ENCODE measurements around the gene SRPK3. TPM values are rescaled to one million over a fixed set of nuclear protein-coding genes. Genes with fewer than 3 reads are reported as not detected.
A peak's percentile ranks its signal among the peaks of the same experiment; 100 is the strongest.
"Not testable (repeated sequence)": the region's sequence is repeated elsewhere in the genome, so short reads cannot be mapped to it uniquely, and the experiment has no call there.

Gene SRPK3
- total RNA-seq, 1 donor from 2014 or later = 1.1 TPM

DNA sequence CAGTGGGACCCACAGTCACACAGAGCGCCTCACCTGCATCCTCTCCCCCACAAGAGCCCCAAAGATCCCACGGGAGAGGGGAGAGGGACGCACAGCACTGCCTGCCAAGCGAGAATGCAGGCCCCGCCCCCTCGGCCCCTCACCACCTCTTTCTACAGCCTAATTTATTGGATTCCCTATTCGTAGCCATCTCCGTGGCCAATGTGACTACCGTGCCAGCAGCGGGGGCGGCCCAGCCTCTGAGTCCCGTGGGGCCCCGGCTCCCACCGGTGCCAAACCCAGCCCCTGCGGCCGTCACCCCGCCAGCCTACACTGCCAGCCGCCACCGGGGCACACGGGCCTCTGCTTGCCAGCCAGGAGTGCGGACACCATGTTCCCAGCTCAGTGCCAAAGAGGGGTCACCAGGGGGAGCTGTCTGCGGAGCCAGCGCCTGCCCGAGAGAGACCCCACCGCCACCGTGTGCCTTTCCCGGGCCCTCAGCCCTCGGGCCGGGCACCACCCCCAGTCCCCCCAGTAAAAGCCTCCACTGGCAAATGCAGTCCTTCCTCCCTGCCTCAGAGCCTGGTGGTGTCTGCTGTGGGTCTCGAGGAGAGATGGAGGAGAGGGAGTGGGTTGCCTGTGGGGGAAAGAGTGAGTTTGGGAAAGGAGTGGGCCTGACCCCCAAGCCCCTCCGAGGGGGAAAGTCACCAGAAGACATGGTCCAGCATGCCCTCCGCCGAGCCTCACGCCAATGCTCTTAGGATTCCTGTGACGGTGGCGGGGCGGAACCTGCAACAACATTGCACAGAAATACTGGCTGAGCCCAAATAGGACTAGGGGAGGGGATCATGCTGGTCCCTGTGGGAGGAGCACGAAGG, 36.4 kb upstream of the SRPK3 start:
- DNase-seq (ENCODE audit: low spot score) (no peak), ATAC-seq (no peak)
- intact Hi-C loops (cut with DNase I) = no loop called here

- intact Hi-C loops (cut with DNase I); DNase-seq (ENCODE audit: low spot score); ATAC-seq: not testable (repeated sequence)
Observed at GRCh38 chrX:153745067-153745433, 35.8 kb upstream of the SRPK3 start.

DNA sequence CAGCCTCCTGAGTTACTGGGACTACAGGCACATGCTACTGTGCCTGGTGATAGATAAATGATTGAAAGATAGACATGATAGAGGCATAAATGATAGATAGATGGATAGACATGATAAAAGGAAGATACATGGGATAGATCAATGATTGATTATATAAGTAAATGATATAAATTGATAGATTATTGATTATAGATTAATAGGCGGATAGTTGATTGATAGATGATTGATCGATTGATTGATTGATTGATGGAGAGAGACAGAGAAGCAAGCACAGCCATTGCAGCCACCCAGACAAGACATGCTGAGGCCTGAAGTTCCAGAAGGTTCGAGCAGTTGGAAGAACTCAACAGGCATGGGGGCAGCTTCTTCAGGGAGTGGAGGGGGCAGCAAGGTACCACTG, 34.5 kb upstream of the SRPK3 start:
- no peak for DNase-seq (ENCODE audit: low spot score)
- intact Hi-C loops (cut with DNase I) = no loop called here
- ATAC-seq = no peak

DNA sequence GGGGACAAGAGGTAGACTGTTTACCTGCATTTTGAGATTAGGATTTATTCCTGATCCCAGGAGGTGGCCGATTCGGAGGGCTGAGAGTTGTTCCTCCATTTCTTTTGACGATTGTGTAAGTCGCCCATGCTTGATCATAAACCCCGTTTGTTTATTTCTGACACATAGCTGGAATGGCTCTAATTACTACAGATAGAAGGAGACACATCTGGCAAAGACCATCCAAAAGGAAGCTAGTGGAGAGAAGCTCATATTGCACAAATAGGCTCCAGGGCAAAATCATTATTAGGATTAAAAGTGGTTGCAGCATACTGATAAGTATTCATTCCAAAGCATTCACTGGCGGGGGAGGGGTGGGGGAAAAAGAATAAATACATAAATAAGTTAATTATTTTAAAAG, 33.9 kb upstream of the SRPK3 start:
- DNase-seq (ENCODE audit: low spot score); intact Hi-C loops (cut with DNase I); ATAC-seq: not testable (repeated sequence)

DNA sequence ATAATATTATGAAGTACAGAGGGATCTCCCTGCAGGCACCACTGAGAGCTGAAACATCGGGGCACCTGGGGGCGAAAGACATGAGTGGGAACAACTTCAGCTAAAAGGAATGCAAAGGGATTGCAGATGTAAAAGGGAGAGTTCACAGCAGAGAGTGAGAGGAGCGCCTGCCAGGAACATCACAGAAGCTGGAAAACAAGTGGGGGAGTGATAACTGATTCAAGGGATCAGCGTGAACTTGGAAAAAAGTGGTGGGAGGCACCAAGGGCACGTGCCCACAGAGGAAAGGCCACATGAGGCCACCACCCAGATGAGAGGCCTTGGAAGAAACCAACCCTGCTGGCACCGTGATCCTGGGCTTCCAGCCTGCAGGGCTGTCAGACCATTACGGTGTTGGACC, 31.8 kb upstream of the SRPK3 start:
- ATAC-seq; DNase-seq (ENCODE audit: low spot score); intact Hi-C loops (cut with DNase I): not testable (repeated sequence)

GRCh38 chrX:153750127-153750774, 30.6 kb upstream of the SRPK3 start:
- intact Hi-C loops (cut with DNase I) = no loop called here
- ATAC-seq (no peak), DNase-seq (ENCODE audit: low spot score) (no peak)

DNA sequence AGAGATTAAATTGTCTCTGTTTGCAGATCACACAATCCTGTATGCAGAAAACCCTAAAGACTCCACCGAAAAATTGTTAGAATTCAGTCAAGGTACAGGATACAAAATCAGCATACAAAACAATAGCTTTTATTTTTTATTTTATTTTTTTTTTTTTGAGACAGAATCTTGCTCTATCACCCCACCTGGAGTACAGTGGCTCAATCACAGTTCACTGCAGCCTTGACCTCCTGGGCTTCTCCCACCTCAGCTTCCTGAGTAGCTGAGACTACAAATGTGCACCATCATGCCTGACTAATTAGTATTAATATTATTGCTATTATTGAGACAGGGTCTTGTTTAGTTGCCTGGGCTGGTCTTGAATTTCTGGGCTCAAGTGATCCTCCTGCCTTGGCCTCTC, 25.7 kb upstream of the SRPK3 start:
- ATAC-seq (no peak), DNase-seq (ENCODE audit: low spot score) (no peak)
- intact Hi-C loops (cut with DNase I) = no loop called here

DNA sequence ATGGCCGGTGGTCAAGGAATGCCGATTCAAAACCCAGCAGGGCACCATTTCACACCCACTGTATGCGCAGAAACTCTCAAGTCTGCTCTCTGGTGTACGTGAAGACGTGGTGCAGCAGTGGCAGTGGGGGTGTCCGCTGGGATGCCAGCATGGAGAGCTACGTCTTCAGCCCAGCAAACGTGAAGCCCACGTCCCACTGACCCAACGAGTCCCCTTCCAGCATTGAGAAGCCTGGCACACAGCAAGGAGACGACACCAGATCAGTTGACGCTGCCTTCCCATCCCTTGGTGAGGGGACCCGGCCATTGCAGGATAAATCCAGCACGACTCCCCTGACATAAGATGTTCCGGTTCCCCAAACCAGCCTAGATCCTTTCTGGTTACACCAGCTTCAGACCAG, 19.0 kb upstream of the SRPK3 start:
- DNase-seq (ENCODE audit: low spot score) = peak; percentile 45
- intact Hi-C loops (cut with DNase I) = no loop called here
- ATAC-seq = no peak

GRCh38 chrX:153762626-153763173, 18.1 kb upstream of the SRPK3 start:
- no peak for ATAC-seq
- peak; percentile 51 for DNase-seq (ENCODE audit: low spot score)
- intact Hi-C loops (cut with DNase I) = no loop called here

GRCh38 chrX:153763298-153763932, 17.4 kb upstream of the SRPK3 start:
- intact Hi-C loops (cut with DNase I) = no loop called here
- DNase-seq (ENCODE audit: low spot score) (peak; percentile 60), ATAC-seq (no peak)

DNA sequence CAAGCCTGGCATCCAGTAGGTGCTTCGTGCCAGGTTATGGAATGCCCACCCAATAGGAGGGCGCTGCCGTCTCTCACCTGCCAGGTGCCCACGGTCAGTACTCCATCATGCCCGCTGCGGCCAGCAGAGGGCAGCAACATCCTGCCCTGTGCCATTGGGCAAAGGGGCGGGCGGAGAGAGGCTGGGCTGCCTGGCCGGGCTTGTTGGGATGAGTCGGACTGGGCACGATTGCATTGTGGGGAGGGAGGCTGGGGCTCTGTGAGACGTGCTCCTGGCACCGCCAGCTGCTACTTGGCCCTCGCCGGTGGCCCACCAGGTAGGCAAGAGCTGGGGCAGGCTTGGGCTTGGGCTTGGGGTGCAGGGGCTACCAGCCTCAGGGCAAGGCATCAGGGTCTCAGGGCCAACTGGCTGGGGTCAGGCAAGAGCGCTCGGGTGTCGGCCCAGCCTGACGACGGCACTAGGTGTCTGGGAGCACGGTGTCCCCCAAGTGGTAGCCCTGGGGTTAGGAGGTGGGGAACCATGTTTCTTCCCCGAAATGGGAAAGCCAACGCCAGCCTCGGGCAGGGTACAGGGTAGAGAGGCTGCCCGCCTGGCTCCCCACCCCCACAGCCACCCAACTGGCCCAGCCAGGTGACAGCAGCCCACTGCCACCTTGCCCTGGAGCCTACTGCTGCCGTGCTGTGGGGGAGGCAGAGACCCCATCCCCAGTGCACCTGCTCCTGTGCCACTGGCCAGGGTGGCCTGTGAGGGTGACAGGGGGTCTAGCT, 16.7 kb upstream of the SRPK3 start, which contains the start of gene PLXNB3:
Gene PLXNB3 (plus strand): TSS at position 261 of the 767 bp plus-strand sequence. CDS start 1,287 bp downstream, outside the sequence.
- peak; percentile 76 for ATAC-seq
- intact Hi-C loops (cut with DNase I) = no loop called here
- DNase-seq (ENCODE audit: low spot score) = peak; percentile 90

DNA sequence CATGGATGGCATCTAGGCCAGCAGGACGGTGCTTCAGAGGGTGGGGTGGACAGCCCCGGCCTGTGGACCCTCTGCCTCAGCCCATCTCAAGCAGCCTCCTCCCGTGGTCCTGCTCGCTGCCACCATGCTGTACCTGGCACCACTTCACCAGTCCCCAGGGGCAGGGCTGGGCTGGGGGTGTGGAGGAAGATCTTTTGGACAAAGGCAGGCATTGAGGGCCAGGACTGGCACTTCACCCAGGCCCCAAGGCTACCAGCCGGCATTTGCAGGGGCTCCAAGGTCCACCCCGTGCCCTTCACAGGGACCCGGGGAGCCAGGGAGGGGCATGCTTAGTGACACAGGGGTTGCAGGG, 16.1 kb upstream of the SRPK3 start:
- intact Hi-C loops (cut with DNase I) = loop anchor here (5.0 kb wide), 1 partner anchor 188 kb away; no protein-coding TSS in a partner anchor
- ATAC-seq (no peak), DNase-seq (ENCODE audit: low spot score) (no peak)

DNA sequence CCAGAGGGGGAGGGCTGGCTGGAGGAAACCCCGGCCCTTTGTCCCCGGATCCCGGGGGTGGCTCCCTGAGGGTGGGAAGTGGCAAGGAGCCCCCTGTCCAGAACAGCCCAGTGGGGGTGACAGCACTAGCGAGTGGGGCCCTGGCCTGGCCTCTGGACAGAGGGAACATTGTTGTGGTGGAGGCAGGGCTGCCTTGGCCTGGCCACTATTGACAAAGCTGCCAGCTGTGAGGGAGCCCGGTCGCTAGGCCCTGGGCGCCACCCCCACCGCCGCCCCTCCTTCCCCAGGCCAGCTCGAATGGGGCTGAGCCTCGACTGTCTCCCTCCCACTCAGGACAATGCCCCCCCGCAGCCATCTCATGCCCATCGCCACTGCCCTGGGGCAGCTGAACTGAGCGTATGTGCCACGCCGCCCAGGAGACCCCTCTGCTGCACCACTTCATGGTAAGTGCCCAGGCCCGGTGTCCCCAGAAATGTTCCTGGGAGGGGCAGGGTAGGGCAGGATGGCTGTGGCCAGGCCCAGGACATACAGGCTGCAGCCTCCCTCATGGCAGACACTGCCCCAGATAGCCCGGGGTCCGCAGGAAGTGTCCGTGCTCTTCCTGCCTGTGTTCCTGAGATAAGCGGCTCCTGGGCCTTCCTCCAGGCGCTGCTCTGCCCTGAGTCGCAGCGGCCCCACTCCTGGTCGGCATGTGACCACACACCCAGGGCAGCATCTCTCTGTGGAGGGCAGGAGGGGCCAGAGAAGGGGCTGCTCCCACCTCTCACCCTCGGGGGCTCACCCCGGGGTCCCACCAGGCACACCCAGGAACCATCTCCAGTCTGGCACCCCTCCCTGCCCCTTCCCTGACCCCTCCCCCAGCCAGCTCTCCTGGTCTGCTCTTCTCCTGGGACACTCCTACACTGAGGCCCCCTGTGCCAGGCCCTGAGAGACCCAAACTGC, 15.4 kb upstream of the SRPK3 start:
- intact Hi-C loops (cut with DNase I) = loop anchor here (5.0 kb wide), 1 partner anchor 187 kb away; no protein-coding TSS in a partner anchor
- ATAC-seq (peak; percentile 75), DNase-seq (ENCODE audit: low spot score) (peak; percentile 77)

DNA sequence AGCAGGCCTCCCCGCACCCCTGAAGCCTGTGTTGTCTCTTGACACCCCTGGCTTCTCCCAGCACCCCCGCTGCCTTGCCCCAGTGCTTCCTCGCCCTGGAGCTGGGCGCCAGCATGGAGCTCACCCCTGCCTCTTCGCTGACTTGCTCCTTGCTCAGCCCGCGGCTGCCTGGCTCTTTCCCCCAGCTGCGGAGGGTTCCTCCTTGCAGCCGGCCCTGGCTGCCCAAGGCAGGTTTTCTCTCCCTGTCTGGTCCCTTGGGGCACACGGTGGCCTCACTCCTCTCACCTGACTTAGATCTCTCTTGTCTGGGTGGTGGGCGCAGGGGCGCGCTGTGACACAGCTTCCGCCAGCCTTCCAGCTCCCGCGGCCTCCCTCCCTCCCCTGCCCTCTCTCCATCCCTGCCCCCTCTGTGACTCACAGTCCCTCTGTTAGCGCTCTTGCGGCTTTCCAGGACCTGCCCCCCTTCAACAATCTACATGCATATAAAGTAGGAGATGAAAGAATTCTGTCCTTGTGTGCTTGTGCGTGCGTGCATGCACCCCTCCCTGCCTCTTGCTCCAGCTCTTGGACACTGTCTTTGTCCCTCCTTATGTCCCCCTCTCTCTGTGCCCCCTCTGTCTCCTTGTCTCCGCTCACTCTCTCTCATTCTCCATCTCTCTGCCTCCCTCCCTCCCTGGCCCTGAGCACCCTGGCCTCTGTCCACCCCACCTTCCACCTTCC, 14.6 kb upstream of the SRPK3 start:
- ATAC-seq = peak; percentile 26
- intact Hi-C loops (cut with DNase I) = loop anchor here (5.0 kb wide), 1 partner anchor 186 kb away; no protein-coding TSS in a partner anchor
- DNase-seq (ENCODE audit: low spot score) = peak; percentile 61

DNA sequence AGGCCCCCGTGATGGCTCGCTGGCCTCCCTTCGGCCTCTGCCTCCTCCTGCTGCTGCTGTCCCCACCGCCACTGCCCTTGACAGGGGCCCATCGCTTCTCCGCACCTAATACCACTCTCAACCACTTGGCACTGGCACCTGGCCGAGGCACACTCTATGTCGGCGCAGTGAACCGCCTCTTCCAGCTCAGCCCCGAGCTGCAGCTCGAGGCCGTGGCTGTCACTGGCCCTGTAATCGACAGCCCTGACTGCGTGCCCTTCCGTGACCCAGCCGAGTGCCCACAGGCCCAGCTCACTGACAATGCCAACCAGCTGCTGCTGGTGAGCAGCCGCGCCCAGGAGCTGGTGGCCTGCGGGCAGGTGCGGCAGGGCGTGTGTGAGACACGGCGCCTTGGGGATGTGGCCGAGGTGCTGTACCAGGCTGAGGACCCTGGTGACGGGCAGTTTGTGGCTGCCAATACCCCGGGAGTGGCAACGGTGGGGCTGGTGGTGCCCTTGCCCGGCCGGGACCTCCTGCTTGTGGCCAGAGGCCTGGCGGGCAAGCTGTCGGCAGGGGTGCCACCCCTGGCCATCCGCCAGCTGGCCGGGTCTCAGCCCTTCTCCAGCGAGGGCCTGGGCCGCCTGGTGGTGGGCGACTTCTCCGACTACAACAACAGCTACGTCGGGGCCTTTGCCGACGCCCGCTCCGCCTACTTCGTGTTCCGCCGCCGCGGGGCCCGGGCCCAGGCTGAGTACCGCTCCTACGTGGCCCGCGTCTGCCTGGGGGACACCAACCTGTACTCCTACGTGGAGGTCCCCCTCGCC, 13.8 kb upstream of the SRPK3 start:
- peak; percentile 61 for DNase-seq (ENCODE audit: low spot score)
- no peak for ATAC-seq
- intact Hi-C loops (cut with DNase I) = loop anchor here (5.0 kb wide), 1 partner anchor 185 kb away; no protein-coding TSS in a partner anchor

DNA sequence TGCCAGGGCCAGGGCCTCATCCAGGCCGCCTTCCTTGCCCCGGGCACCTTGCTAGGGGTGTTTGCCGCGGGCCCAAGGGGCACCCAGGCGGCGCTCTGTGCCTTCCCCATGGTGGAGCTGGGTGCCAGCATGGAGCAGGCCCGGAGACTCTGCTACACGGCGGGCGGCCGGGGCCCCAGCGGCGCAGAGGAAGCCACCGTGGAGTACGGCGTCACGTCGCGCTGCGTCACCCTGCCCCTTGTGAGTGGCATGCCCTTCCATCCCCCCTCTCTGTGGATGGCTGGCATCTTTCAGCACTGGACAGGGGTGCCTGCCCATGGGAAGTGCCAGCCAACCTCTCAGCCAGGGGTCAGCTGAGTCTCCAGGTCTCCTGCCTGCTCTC, 13.2 kb upstream of the SRPK3 start:
- intact Hi-C loops (cut with DNase I) = loop anchor here (5.0 kb wide), 1 partner anchor 185 kb away; no protein-coding TSS in a partner anchor
- no peak for ATAC-seq
- peak; percentile 54 for DNase-seq (ENCODE audit: low spot score)
